Activated gamma-delta T cell treated with anti-CD3 and anti-CD28 coated beads, Interleukin-2, amount 50 U/mL, for 16 hours (primary cell): ENCODE results near the gene MICOS13.
"Not testable (repeated sequence)": the region's sequence is repeated elsewhere in the genome, so short reads cannot be mapped to it uniquely, and the experiment has no call there.

Source experiments
- DNase-seq: peaks from one replicate; pipeline ENCODE4 v3.0.0-alpha.2; 2020; ENCODE audit warnings: low read depth

The MICOS13 gene

DNA sequence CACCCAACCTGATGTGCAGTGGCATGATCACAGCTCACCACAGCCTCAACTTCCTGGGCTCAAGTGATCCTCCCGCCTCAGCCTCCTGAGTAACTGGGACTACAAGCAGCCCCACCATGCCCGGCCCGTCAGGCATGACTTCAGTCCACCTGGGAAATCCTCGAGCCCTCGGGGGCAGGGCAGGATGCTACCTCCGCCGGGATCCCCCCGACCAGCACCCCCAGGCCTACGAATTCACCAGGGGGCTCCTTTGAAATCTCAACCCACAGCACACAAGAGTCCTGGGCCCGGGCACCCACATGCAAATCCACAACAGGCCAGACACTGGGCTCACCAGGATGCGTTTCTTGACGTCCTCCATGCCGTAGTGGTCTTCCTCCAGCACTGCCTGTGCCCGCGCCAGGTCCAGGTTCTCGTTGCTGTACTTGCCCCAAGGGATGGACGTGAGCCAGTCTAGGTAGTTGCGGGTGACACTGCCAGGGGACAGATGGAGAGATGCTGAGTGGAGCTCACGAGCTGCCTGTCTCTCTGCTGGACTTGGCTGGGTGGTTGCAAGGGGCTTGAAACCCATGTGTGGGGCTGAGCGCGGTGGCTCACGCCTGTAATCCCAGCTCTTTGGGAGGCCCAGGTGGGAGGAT is 20.3 kb upstream of the MICOS13 start:
- DNase-seq: no peak

DNA sequence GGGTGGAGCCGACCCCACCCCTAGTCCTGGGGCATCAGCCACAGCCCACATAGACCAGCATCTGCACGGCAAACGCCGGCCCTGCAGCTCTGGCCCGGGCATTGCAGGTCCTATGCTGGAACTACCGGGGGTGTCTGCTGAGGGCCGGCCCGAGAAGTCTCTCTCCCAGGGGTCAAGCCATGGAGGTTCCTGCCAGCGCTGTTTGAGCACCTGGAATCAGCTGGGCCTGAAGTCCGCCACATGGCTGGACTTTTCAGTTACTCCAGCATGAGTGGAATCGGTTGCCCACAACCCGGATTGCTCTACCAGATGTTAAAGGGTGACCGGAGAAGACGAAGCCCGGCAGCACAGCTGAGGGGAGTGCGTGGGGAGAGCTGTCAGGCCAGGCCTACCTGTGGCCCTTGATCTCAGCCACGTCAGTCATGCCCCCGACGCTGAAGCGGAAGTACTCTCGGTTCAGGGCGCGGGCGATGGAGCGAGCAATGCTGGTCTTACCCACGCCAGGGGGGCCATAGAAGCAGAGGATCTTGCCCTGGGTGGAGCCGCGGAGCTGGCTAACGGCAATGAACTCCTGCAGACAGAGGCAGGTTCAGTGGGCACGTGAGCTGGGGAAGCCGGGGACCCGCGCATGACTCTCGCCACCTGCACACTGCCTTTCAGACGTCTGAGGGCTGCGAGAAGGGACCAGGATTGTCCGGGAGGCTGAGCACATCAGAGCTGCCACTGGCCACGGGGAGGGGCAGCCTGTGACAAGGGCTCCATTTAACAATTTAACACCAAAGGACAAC is 18.5 kb upstream of the MICOS13 start:
- DNase-seq: no peak

DNA sequence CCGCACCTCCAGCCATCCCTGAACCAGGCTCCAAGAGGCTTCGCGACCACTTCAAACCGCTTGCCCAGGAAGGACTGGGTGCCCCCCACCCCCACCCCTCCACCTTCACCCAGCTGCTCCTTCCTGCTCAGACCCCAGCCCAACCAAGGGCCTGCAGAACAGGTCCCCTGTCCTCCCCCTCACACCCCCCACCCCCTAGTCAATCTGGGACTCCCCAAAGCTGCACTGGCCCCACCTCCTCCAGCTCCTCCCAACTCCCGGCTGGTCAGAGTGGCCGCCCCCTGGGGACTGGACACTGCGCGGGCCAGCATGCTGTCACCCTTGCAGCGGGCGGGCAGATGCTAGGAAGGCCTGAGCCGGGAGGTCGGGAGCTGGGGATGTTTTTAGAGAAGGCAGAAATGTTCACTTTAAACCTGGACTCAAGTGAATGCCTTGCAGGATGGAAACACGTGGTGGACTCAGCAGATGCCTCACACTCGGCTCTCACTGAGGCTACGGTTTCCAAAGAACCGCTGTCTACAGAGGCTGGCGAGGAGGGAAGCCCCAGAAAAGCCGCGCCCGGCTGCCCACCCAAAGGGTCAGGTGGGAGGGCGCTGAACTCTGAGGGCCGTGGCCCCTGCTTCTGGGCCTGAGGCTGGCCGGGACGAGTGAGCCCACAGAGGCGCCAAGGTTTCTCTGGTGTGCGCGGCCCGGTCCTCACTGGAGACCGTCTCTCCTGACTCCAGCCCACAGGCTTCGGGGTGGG is 17.7 kb upstream of the MICOS13 start:
- DNase-seq: no peak

DNA sequence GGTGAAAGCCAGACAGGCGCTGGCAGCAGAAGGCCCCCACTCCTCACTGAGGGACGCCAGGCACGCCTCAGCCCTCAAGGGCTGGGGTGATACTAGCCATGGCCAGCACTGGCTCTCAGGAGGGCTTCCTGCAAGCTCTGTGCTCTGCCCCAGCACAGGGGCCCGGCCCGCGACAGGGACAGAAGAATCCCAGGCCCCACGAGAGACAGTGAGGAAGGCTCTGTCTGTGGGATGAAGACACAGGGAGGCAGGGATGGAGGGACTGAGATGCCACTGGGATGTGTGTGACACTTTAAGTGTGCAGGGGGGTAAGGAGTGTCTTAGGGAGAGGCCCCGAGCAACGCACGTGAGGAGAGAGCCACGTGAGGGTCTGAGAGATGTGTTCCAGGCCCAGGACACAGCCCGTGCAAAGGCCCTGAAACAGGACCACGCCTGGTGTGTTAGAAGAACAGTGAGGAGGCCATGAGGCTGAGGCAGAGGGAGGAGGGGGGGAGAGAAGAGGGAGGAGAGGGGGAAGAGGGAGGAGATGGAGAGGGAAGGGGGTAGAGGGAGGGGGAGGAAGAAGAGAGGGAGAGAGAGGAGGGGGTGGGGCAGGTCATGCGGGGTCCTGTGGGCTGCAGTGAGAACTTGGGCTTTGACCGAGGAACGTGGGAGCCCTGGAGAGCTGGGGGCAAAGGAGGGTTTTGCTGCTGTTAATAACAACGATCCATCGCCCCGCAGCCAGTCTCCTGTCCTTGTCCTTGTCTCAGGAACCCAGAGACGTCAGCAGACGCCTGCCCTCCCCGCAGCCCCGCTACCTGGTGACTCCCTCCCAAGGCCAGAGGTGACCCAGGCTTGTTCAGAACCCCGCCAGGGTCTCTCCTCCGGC is 16.9 kb upstream of the MICOS13 start:
- no peak for DNase-seq

DNA sequence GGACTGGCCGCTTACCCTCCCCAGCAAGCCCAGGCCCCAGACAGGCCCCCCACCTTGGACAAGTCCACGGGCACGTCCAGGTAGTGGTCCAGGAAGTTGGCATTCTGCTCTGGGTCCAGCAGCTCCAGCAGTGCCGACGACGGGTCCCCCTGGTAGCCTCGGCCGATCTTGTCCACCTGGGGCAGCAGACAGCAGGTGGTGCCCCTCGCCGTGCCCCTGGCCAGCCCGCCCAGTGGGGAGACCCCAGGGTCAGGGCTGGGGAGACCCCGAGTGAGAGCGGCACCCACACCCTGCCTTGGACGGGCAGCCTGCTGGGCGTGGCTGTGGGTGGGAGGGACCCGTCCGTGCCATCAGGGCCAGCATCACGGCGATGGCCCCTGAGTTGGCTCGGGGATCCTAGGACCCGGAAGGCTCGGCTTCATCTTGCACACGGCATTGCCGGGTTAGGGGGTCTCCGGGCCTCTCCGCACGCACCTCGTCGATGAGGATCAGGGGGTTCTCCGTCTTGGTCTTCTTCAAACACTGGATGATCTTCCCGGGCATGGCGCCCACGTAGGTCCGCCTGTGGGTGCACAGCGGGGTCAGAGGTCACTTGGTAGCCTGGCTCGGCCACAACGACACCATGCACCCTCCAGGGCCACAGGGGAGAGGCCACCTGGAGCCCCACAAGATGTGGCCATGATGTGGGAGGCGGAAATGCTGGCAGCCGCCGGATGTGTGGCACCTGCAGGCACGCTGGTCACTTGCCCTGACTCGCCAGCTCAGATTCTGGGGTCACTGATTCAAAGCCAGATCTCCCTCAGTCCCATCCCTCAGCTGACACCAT is 16.1 kb upstream of the MICOS13 start:
- no peak for DNase-seq

DNA sequence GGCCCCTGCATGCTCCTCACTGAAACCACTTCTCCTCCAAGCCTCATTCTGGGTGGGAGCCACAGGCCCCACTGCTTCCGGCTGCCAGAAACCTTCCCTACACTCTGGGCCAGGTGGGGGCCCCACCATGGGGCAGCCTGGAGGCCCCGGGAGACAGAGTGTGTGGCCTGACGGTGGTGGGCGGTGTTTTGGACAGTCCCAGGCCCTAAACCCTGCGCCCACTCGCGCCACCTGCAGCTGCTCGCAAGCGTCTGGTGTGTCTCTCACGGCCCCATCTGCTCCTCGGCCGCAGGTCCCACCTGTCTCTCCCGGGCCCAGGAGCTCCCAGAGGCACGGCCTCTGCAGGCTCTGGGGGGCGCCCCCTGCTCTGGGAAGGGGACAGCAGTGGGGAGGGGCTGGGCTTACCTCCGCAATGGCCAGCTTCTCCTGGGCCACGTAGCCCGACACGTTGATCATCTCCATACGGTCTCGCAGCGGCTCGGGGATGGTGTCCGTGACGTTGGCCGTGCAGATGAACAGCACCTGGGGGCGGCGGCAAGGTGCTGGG is 15.4 kb upstream of the MICOS13 start:
- no peak for DNase-seq

DNA sequence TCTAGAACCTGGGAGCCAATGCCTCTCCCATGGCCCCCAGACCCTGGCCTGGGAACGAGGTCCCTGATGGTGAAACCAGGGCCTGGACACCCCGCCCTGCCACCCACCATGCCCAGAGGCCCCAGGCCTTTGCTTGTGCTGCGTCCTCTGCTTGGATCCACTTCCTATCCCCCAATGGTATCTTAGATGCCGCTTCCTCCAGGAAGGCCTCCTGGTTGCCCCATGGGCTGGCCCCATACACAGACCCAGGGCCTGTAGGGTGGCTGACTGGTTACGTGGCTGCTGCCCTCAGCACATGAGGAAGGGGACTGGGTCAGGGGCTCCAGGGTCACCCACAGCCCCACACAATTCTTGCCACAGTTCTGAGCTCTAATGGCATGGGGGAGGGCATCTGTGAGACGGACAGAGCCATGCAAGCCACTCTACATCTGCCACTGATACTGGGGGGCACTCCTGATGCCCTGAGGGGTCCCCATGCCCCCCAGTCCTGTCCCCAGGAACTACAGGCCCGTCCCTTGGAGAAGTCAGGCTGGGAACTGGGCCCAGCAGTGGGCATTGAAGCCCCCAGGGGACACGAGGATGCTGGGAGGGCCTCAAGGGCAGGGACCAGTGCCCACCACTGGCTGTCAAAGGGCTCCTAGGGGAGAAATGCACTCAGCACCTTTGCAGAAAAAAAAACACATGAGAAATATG is 14.8 kb upstream of the MICOS13 start:
- DNase-seq: no peak

DNA sequence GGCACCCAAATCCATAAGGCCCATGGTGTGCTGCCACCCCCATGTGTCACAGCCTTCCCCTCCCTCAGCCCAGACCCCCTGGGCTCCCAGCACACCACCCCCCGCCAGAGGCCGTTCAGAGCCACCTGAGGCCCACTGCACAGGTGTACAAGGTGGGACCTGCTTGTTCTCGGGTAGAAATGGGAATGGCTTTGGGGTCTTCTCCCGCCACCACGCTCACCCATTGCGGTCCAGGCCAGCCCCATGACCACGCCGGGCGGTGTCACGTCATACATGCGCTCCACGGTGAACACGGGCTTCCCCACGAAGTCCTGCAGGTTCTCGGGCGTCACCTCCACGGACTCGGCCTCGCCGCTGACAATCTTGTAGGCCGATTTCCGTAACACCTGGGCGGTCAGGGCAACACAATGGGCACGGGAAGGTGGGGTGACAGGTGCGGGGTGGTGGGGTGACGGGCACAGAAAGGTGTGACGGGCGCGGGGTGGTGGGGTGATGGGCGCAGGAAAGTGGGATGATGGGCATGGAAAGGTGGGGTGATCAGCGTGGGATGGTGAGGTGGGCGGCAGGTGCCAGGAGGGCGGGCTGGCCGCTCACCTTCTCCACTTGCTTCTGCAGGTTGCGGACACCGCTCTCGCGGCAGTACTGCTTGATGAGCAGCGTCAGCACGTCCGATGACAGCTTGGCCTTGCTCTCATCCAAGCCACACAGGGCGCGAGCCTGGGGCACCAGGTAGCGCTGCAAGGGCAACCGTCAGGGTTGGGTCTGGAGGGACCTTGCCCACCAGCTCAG is 14.0 kb upstream of the MICOS13 start:
- no peak for DNase-seq

DNA sequence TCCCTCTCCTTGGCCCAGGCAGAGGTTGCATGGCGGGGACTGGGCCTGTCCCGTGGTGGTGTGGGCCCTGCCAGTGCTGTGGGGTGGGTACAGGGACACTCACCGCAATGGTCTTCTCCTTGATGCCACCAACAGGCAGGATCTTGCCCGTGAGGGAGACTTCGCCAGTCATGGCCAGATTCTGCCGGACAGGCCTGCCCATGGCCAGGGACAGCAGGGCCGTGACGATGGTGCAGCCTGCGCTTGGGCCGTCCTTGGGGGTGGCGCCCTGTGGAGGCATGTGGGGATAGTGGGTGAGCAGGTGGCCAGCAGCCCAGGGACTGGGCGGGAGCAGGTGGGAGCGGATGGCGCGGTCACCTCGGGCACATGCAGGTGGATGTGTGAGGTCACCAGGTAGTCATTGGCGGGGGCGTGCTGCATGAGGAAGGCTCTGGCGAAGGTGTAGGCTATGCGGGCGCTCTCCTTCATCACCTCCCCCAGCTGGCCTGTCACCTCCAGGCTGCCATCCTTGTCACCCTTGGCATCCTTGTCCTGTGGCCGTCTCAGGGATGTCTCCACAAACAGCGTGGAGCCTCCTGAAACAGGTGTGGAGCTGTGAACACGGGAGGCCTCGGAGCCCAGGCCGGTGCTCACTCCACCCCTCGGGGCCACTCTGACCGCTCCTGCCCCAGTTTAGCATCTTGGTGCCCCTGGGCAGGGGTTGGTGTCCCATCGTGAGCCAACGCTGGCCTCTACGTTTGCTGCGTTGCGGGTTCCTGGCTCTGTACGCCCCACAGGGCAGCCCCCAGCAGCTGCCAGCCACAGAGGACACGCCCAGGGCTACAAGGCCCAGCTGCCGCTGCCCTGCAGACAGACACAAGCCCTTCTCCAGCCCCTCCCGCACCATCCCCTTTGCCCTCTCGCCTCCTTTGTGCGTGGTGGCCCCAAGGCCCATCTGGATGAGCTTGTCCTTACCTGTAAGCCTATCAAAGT is 13.2 kb upstream of the MICOS13 start:
- DNase-seq: no peak

DNA sequence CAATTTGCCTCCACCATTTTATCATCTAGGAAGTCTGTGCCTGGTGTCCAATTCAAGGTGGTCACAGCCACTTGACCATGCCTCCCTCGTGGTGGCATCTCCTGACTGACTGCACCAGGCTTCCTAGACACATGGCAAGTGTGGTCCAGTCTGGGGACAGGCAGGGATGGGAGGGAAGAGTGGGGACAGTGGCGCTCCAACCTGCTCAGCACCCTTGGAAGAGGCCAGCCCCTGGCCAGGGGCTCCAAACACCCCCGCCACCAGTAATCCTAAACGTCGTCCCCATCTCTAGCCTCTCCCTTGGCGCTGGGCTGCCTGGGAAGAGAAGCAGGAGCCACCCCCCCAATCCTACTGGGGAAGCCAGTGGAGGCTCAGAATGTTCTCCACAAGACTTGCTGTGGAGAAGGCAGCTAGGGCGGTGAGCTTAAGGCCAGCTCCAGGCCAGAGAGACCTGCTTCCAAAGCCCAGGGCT is 12.4 kb upstream of the MICOS13 start:
- no peak for DNase-seq

DNA sequence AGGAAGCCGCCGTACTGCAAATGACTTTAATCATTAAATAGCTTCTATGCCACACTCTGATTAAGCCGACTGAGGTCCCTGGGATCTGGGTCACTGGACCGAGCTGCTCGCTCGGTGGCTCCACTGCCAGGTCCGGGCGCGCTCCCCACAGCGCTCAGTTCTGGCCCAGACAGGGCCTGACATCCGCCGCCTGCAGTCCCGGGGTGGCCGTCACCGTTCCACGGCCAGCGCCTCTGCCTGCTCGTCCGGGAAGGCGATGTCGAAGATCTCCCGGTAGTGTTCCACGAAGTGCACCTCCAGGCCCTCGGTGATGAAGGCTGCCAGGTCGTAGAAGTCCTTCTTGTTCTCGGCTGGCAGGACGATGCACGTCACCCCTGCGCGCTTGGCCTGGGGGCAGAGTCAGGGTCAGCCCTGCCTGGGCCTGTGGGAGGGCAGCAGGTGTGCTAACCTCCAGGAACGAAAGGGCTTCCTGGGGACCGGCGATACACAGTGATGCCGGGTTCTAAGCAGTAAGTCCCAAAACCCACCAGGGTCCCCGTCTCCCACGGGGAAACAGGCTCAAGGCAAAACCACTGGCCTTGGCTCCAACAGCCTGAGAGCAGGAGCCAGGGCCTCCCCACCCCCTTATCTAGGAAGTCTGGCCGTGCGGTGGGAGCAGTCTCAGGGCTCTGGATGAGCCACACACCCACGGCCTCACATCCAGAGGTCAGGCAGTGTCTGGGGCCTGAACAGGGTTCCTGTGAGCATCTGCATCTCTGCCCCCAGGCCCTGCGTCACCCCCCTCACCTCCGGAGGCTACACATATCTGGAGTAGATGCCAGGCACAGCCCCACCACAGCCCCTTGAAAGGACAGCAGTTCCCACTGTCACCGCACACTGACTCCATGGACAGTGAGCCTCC is 11.8 kb upstream of the MICOS13 start:
- no peak for DNase-seq

DNA sequence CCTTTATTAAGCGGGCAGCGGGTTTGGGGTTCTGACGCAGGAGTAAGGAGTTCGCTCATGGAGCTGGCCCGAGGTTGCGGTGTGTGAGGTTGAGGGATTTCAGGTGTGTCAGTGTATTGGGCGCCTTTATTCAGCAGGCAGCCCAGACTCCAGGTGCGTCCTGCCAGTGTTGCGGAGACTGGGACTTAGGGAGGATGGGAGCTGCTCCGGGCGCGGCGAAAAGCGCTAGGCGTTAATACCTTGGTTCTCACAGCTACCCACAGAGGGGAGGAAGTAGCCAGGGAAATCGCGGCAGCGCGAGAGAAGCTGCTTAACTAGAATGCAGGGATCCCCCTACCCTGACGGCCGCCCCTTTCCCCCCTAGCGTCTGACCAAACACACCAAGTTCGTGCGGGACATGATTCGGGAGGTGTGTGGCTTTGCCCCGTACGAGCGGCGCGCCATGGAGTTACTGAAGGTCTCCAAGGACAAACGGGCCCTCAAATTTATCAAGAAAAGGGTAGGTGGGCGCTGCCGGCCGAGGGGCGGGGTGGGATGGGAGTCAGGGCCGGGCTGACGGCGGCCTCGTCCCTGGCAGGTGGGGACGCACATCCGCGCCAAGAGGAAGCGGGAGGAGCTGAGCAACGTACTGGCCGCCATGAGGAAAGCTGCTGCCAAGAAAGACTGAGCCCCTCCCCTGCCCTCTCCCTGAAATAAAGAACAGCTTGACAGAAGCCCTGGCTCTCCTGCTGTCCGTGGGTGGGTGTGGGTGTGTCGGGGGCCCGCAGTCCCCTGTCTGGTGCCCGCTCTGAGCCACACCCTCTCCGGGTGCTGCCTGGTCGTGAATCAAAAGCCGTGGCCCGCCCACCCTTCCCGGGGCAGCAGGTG is 10.9 kb upstream of the MICOS13 start:
- DNase-seq: no peak

DNA sequence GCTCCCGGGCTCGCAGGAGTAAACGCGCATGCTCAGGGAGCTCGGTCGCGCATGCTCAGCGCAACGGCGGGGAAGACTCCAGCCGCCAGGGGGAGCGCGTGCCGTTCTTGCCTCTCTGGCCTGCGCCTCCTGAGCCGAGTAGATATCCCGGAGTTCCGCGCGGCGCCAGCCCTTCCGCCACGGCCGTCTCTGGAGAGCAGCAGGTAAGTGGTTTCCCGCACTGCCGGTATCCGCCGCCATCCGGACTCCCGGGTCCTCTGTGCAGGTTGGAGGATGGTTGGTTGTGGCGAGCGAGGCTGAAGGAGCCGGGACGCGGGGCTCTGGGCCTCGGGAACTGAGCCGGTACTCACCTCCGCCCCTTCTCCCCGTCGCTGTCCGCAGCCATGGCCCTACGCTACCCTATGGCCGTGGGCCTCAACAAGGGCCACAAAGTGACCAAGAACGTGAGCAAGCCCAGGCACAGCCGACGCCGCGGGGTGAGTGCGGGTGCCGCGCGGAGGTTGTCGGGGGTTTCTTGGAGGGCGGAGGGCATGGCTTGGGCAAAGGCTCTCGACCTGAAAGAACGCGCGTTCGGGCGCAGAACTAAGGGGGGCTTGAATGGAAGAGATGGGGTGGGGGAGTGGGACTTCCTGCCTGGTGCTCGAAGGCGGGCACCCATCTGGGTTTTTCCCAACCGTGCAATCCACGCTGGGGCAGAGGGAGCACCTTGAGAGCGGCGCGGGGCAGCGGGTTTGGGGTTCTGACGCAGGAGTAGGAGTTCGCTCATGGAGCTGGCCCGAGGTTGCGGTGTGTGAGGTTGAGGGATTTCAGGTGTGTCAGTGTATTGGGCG is 10.0 kb upstream of the MICOS13 start, which contains the start of gene RPL36:
TSS of gene RPL36 (plus strand) at position 171 of the 830 bp plus-strand sequence. CDS start at position 384, 213 bp downstream.
- peak; percentile 98 for DNase-seq

DNA sequence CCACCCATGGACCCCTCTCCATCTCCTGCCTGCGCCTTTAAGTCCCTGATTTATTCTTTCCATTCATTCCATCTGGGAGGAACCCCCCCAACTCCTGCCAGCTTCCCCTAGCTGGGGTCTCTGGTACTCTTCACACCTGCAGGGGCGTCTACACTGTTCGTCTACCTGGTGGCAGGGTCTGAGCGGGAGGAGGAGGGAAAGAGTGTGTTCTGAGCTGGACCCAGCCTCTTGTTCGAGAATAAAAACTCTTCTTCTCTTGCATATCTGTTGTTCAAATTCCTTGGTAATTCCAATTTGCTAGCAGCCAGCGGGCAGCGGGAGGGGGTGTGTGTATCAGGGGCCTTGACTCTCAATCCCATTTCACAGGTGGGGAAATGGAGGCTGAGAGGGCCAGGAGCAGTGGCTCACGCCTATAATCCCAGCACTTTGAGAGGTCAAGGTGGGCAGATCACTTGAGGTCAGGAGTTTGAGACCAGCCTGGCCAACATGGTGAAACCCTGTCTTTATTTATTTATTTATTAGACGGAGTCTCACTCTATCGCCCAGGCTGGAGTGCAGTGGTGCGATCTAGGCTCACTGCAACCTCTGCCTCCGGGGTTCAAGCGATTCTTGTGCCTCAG is 8.1 kb upstream of the MICOS13 start:
- DNase-seq: not testable (repeated sequence)
